GM12872 (cell line): Measurements from ENCODE around the gene KCNMA1.

ENCODE experiments used
- TF ChIP-seq, protein P1 (sequence below): IDR thresholded peaks from 3 replicates; pipeline ENCODE4 v1.5.1; 2011; ENCODE audit warnings: low read depth, mild to moderate bottlenecking, low read length, moderate library complexity; ENCODE audit not compliant: insufficient read depth

KCNMA1 gene

DNA sequence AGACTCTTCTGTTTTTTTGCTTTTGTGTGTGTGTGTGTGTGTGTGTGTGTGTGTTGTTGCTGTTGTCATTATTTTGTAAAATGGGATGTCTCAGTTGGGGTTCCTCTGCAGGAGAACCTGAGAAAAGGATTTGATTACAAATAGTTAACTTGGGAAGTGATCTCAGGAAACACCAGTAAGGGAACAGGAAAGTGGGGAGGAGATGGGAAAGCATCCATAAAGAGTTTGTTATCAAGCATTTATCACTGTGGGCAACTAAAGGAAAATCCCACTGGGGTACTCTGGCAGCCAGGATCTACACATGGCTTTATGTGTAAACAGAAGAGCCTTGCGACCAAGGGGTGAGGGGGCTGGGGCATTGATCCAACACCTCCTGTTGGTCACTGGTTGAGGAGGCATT, 485.4 kb downstream of the KCNMA1 start:
- TF ChIP-seq, protein P1, sequence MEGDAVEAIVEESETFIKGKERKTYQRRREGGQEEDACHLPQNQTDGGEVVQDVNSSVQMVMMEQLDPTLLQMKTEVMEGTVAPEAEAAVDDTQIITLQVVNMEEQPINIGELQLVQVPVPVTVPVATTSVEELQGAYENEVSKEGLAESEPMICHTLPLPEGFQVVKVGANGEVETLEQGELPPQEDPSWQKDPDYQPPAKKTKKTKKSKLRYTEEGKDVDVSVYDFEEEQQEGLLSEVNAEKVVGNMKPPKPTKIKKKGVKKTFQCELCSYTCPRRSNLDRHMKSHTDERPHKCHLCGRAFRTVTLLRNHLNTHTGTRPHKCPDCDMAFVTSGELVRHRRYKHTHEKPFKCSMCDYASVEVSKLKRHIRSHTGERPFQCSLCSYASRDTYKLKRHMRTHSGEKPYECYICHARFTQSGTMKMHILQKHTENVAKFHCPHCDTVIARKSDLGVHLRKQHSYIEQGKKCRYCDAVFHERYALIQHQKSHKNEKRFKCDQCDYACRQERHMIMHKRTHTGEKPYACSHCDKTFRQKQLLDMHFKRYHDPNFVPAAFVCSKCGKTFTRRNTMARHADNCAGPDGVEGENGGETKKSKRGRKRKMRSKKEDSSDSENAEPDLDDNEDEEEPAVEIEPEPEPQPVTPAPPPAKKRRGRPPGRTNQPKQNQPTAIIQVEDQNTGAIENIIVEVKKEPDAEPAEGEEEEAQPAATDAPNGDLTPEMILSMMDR: no peak

DNA sequence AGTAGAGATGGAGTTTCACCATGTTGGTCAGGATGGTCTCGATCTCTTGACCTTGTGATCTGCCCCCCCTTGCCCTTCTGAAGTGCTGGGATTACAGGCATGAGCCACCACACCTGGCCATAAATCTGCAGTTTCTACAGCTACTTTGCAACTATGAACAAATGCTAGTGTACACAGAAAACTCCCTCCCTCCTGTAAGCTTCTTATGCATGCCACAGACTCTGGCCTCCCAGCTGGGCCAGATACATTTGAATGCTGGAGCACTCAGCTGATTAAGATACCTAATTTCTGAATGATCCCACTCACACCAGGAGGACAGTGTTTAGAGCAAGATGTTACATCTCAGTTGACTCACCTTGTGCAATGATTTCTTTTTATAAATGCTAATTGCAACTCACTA, 486.2 kb downstream of the KCNMA1 start:
- TF ChIP-seq, protein P1: no peak

DNA sequence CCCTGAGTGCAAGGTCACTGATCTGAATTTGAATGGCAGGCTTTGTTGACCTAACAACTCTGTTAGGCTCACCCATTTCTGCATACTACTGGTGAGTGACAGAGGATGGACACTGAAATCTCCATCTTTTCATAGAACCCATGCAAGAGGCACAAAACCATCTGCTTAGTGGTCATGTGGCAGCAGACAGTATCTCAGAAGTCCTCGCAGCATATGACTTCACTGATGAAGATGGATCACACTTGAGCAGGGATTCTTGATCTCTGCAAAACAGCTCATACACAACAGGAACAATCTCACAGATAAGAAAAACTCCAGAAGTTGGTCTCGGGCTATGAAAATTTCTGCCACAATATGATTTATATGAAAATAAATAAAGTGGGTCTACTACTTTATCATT, 487.9 kb downstream of the KCNMA1 start:
- TF ChIP-seq, protein P1: no peak

DNA sequence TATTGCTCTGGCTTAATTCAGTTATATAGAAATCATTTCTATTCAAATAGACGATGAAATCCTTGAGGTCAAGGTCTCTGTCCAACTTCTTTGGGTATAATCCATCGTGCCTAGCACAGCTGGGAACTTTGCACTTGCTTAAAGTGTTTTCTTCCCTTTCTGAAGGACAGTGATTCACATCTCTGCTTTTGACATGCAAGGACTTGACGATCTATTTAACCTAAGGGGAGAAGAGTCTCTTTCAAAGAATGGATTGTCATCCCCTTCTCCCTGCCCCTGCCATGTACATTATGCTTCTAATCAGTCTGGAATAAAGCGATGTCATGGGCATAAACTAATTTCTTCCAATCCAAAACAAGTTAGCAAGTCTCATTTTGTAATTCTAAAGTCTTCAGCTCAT, 488.6 kb downstream of the KCNMA1 start:
- TF ChIP-seq, protein P1: no peak

DNA sequence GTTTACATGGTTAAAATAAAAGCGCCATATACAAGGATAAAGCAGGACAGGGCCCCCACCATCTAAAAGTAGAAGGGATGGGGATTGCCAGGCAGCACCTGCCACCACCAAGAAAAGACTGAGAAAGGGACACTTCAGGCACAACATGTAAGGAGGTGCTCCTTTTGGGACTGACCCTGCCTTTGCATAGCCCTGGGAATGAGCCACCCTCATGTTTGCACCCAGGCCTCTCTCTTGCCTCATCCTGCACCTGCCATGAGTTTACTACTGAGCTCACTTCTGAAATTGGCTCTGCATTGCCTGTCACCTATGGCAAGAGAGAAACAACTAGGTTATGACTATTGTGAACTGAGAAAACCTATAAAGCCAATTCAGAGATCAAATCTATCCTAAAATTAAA, 489.7 kb downstream of the KCNMA1 start:
- TF ChIP-seq, protein P1: no peak

- TF ChIP-seq, protein P1: no peak
These were observed 490.8 kb downstream of the KCNMA1 start for GRCh38 chr10:77146712-77147336.

- TF ChIP-seq, protein P1: no peak
These were observed 493.0 kb downstream of the KCNMA1 start for GRCh38 chr10:77144656-77145055.
